ENCODE measurements around the gene DNAH8.

DNAH8 gene

GRCh38 chr6:38973178-38974057, 258.3 kb downstream of the DNAH8 start:
- Histone ChIP-seq H3K36me3 (ENCODE audit: low read length) (no peaks in the 10 kb centered on the region), H4K20me1 (ENCODE audit: low read depth, low read length) (no peaks in the 10 kb centered on the region)

GRCh38 chr6:38974389-38975151, 259.5 kb downstream of the DNAH8 start:
- no peaks in the 10 kb centered on the region for H3K36me3 ChIP-seq (ENCODE audit: low read length)
- H3K9me3 ChIP-seq (ENCODE audit: insufficient read depth, low read length), result no peaks in the 10 kb centered on the region
- no peak overlapping the region for H2AFZ ChIP-seq (ENCODE audit: low read depth, low read length, severe bottlenecking)
- H3K4me2 ChIP-seq (ENCODE audit: low read depth, low read length, poor library complexity, severe bottlenecking), result no peak overlapping the region
- H3K9me2 ChIP-seq (replicated peaks; ENCODE audit: insufficient read depth, low read length), result no peaks in the 10 kb centered on the region
- H4K20me1 ChIP-seq (ENCODE audit: low read depth, low read length), result no peaks in the 10 kb centered on the region
- no peak overlapping the region for H3K27ac ChIP-seq (ENCODE audit: low read depth, low read length)
- no peak overlapping the region for H3K9ac ChIP-seq (ENCODE audit: low read length)
- no peaks in the 10 kb centered on the region for H3K79me2 ChIP-seq (ENCODE audit: insufficient read depth, low read length)
- no peaks in the 10 kb centered on the region for H3F3A ChIP-seq (ENCODE audit: insufficient read depth)
- H3K27me3 ChIP-seq (ENCODE audit: low read length), result peaks cover 4% of the 10 kb centered on the region; the same call in 1 of the 2 replicates
- no peak overlapping the region for H3K4me3 ChIP-seq (ENCODE audit: insufficient read depth, low read length, poor library complexity, severe bottlenecking)
- no peak for TF ChIP-seq EZH2phosphoT487 (conservative IDR thresholded peaks at IDR 0.05; ENCODE audit: low read length)
- TF ChIP-seq, protein P1, sequence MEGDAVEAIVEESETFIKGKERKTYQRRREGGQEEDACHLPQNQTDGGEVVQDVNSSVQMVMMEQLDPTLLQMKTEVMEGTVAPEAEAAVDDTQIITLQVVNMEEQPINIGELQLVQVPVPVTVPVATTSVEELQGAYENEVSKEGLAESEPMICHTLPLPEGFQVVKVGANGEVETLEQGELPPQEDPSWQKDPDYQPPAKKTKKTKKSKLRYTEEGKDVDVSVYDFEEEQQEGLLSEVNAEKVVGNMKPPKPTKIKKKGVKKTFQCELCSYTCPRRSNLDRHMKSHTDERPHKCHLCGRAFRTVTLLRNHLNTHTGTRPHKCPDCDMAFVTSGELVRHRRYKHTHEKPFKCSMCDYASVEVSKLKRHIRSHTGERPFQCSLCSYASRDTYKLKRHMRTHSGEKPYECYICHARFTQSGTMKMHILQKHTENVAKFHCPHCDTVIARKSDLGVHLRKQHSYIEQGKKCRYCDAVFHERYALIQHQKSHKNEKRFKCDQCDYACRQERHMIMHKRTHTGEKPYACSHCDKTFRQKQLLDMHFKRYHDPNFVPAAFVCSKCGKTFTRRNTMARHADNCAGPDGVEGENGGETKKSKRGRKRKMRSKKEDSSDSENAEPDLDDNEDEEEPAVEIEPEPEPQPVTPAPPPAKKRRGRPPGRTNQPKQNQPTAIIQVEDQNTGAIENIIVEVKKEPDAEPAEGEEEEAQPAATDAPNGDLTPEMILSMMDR (IDR thresholded peaks at IDR 0.05; ENCODE audit: insufficient read depth, low read length, poor library complexity, severe bottlenecking), result no peak

More at GRCh38 chr6:38973178-38974057, 258.3 kb downstream of the DNAH8 start:
- Histone ChIP-seq H3K4me3 (ENCODE audit: insufficient read depth, low read length, poor library complexity, severe bottlenecking) (no peak overlapping the region), H3K9me2 (replicated peaks; ENCODE audit: insufficient read depth, low read length) (no peaks in the 10 kb centered on the region), H3K9ac (ENCODE audit: low read length) (no peak overlapping the region), H3K27ac (ENCODE audit: low read depth, low read length) (no peak overlapping the region), H2AFZ (ENCODE audit: low read depth, low read length, severe bottlenecking) (no peak overlapping the region), H3K9me3 (ENCODE audit: insufficient read depth, low read length) (no peaks in the 10 kb centered on the region), H3K27me3 (ENCODE audit: low read length) (0 out of 2 replicates have a peak, but pooled peaks cover 3% of the 10 kb centered on the region), H3K4me2 (ENCODE audit: low read depth, low read length, poor library complexity, severe bottlenecking) (no peak overlapping the region), H3F3A (ENCODE audit: insufficient read depth) (no peaks in the 10 kb centered on the region), H3K79me2 (ENCODE audit: insufficient read depth, low read length) (no peaks in the 10 kb centered on the region)
- TF ChIP-seq, protein P1 (IDR thresholded peaks at IDR 0.05; ENCODE audit: insufficient read depth, low read length, poor library complexity, severe bottlenecking), result peak; percentile 72
- TF ChIP-seq EZH2phosphoT487 (conservative IDR thresholded peaks at IDR 0.05; ENCODE audit: low read length), result no peak

DNA sequence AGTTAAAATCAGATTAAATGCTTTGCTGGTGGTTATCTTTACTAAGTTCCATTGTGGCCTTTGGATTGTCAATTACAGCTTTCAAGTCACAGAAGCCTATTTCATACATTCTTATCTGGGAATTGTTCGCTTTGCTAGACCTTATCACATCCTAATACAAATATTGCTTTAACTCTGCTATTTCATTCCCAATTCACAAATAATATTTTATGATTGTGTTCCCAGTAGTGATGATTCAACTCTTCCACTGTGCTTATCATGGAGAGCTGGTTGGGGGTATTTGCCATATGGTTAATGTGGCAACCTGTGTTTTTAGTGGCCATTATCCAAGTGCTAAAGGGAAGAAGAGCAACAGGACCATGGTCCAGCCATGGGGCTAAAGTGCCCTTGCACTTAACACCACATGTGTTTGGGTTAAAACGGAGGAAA, 260.5 kb downstream of the DNAH8 start:
- no peak for TF ChIP-seq EZH2phosphoT487 (conservative IDR thresholded peaks at IDR 0.05; ENCODE audit: low read length)
- TF ChIP-seq, protein P1 (IDR thresholded peaks at IDR 0.05; ENCODE audit: insufficient read depth, low read length, poor library complexity, severe bottlenecking), result no peak
- Histone ChIP-seq H3K4me2 (ENCODE audit: low read depth, low read length, poor library complexity, severe bottlenecking) (no peak overlapping the region), H3K36me3 (ENCODE audit: low read length) (no peaks in the 10 kb centered on the region), H3K9me2 (replicated peaks; ENCODE audit: insufficient read depth, low read length) (no peaks in the 10 kb centered on the region), H3K27me3 (ENCODE audit: low read length) (peaks cover 4% of the 10 kb centered on the region; the same call in 1 of the 2 replicates), H3F3A (ENCODE audit: insufficient read depth) (no peaks in the 10 kb centered on the region), H3K9ac (ENCODE audit: low read length) (no peak overlapping the region), H2AFZ (ENCODE audit: low read depth, low read length, severe bottlenecking) (no peak overlapping the region), H3K4me3 (ENCODE audit: insufficient read depth, low read length, poor library complexity, severe bottlenecking) (no peak overlapping the region), H4K20me1 (ENCODE audit: low read depth, low read length) (no peaks in the 10 kb centered on the region), H3K27ac (ENCODE audit: low read depth, low read length) (no peak overlapping the region), H3K9me3 (ENCODE audit: insufficient read depth, low read length) (no peaks in the 10 kb centered on the region), H3K79me2 (ENCODE audit: insufficient read depth, low read length) (no peaks in the 10 kb centered on the region)

All from SU-DHL-6 (cell line).